ENCODE results near the gene XRN1. TPM values are rescaled to one million over a fixed set of nuclear protein-coding genes. Genes with fewer than 3 reads are reported as not detected.

Gene XRN1
- total RNA-seq, 2 donors from 2014 or later: 32.1 to 33.3 TPM

DNA sequence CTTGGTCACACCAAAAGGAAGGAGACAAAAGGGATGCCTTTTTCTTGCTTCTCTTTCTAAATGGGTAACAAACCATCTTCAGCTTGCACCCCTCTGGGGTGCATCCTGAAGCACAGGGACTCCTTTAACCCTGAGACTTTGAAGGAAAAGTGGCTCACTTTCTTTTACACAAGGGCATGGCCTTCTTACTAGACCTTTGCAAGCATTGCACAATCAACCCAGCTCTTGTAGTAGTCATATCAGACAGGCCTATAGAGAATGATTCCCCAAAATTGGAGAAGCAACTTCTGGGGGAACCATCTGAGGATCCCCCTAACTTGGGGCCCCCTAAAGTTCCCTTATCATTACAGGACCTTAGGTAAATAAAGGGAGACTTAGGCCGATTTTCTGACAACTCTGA is 166.4 kb downstream of the XRN1 start:
- Histone ChIP-seq H3K27ac (no peak overlapping the region), H3K4me3 (no peak overlapping the region), H3K27me3 (replicated peaks; ENCODE audit: insufficient read depth) (no peaks in the 10 kb centered on the region), H3K4me1 (replicated peaks) (no peaks in the 10 kb centered on the region), H3K36me3 (no peaks in the 10 kb centered on the region), H3K9me3 (no peaks in the 10 kb centered on the region)
- 58% methylated on average over 1 of the region's 1 CpG for WGBS
- DNase-seq (ENCODE audit: low spot score): no peak
- intact Hi-C loops (cut with DNase I): loop anchor here (2.0 to 5.0 kb wide), 3 partner anchors 101 to 319 kb away; no protein-coding TSS in a partner anchor
- TF ChIP-seq, protein P1, sequence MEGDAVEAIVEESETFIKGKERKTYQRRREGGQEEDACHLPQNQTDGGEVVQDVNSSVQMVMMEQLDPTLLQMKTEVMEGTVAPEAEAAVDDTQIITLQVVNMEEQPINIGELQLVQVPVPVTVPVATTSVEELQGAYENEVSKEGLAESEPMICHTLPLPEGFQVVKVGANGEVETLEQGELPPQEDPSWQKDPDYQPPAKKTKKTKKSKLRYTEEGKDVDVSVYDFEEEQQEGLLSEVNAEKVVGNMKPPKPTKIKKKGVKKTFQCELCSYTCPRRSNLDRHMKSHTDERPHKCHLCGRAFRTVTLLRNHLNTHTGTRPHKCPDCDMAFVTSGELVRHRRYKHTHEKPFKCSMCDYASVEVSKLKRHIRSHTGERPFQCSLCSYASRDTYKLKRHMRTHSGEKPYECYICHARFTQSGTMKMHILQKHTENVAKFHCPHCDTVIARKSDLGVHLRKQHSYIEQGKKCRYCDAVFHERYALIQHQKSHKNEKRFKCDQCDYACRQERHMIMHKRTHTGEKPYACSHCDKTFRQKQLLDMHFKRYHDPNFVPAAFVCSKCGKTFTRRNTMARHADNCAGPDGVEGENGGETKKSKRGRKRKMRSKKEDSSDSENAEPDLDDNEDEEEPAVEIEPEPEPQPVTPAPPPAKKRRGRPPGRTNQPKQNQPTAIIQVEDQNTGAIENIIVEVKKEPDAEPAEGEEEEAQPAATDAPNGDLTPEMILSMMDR (IDR thresholded peaks at IDR 0.05): no peak
- TF ChIP-seq POLR2AphosphoS5 (IDR thresholded peaks at IDR 0.05) (no peak), POLR2A (IDR thresholded peaks at IDR 0.05) (no peak)

- H3K9me3 ChIP-seq: no peaks in the 10 kb centered on the region
- H3K4me1 ChIP-seq (replicated peaks): no peaks in the 10 kb centered on the region
- TF ChIP-seq POLR2A (IDR thresholded peaks at IDR 0.05) (no peak), POLR2AphosphoS5 (IDR thresholded peaks at IDR 0.05) (peak; percentile 60)
- TF ChIP-seq, protein P1 (IDR thresholded peaks at IDR 0.05): peak in 3 of 4 experiments; percentile 60 to 75 (median 72)
- no peaks in the 10 kb centered on the region for H3K36me3 ChIP-seq
- intact Hi-C loops (cut with DNase I): loop anchor here (2.0 to 5.0 kb wide), 3 partner anchors 99 to 318 kb away; no protein-coding TSS in a partner anchor
- H3K27me3 ChIP-seq (replicated peaks; ENCODE audit: insufficient read depth): no peaks in the 10 kb centered on the region
- no peak overlapping the region for H3K4me3 ChIP-seq
- no peak overlapping the region for H3K27ac ChIP-seq
- 20% methylated on average over 5 of the region's 5 CpGs for WGBS
- peak; percentile 54 for DNase-seq (ENCODE audit: low spot score)
Observed at GRCh38 chr3:142279965-142280590, 167.8 kb downstream of the XRN1 start.

DNA sequence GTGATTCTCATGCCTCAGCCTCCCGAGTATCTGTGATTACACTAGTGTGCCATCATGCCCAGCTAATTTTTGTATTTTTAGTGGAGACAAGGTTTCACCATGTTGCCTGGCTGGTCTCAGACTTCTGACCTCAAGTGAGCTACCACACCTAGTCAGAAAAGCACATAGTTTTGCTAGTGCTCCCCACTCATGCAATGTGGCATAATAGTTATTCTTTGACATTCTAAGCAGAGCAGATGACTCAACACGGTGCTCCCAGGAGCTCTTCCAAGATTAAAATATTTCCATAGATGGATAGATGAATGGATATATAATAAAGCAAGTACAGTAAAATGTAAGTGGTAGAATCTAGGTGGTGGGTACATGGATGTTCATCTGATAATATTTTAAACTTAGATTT is 169.4 kb downstream of the XRN1 start:
- WGBS: 76% methylated on average over 2 of the region's 2 CpGs
- no peak for TF ChIP-seq POLR2AphosphoS5 (IDR thresholded peaks at IDR 0.05)
- TF ChIP-seq POLR2A (IDR thresholded peaks at IDR 0.05): no peak
- TF ChIP-seq, protein P1 (IDR thresholded peaks at IDR 0.05): no peak

GRCh38 chr3:142276781-142277180 is 171.1 kb downstream of the XRN1 start:
- intact Hi-C loops (cut with DNase I): no loop called here
- TF ChIP-seq POLR2AphosphoS5 (IDR thresholded peaks at IDR 0.05) (no peak), POLR2A (IDR thresholded peaks at IDR 0.05) (no peak)
- TF ChIP-seq, protein P1 (IDR thresholded peaks at IDR 0.05): no peak
- no peak overlapping the region for H3K4me3 ChIP-seq

More for the DNA sequence above, 169.4 kb downstream of the XRN1 start:
- intact Hi-C loops (cut with DNase I): no loop called here
- no peaks in the 10 kb centered on the region for H3K36me3 ChIP-seq
- H3K27me3 ChIP-seq (replicated peaks; ENCODE audit: insufficient read depth): no peaks in the 10 kb centered on the region
- no peak overlapping the region for H3K27ac ChIP-seq
- no peaks in the 10 kb centered on the region for H3K9me3 ChIP-seq
- no peak for DNase-seq (ENCODE audit: low spot score)
- H3K4me3 ChIP-seq: no peak overlapping the region
- no peaks in the 10 kb centered on the region for H3K4me1 ChIP-seq (replicated peaks)

DNA sequence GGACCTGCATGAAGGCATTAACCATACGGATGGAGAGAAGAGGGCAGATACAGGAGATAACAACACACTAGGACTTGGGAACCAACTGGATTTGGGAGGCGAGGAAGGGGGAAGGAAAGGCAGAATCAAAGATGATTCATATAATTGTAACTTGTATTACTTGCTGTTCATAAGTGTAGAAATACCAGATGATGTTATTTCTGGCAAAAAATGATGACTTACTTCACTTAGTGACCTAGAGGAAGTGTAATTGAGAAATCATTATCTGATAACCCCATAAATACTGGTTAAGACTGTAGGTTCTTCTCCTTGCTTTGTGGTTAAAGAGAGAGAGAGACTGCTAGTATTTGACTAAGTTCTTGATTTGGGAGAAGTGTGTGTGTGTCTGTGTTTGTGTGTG is 172.0 kb downstream of the XRN1 start:
- H3K27ac ChIP-seq: no peak overlapping the region

More at GRCh38 chr3:142276781-142277180, 171.1 kb downstream of the XRN1 start:
- H3K27ac ChIP-seq: no peak overlapping the region
- 63% methylated on average over 2 of the region's 2 CpGs for WGBS
- no peaks in the 10 kb centered on the region for H3K36me3 ChIP-seq
- no peaks in the 10 kb centered on the region for H3K9me3 ChIP-seq
- no peaks in the 10 kb centered on the region for H3K4me1 ChIP-seq (replicated peaks)
- no peaks in the 10 kb centered on the region for H3K27me3 ChIP-seq (replicated peaks; ENCODE audit: insufficient read depth)
- no peak for DNase-seq (ENCODE audit: low spot score)

More for the DNA sequence above, 172.0 kb downstream of the XRN1 start:
- H3K4me1 ChIP-seq (replicated peaks): no peaks in the 10 kb centered on the region
- TF ChIP-seq, protein P1 (IDR thresholded peaks at IDR 0.05): no peak
- TF ChIP-seq POLR2A (IDR thresholded peaks at IDR 0.05) (no peak), POLR2AphosphoS5 (IDR thresholded peaks at IDR 0.05) (no peak)
- DNase-seq (ENCODE audit: low spot score): no peak
- intact Hi-C loops (cut with DNase I): no loop called here
- H3K9me3 ChIP-seq: no peaks in the 10 kb centered on the region
- H3K27me3 ChIP-seq (replicated peaks; ENCODE audit: insufficient read depth): no peaks in the 10 kb centered on the region
- WGBS: 55% methylated on average over 2 of the region's 2 CpGs
- H3K36me3 ChIP-seq: no peaks in the 10 kb centered on the region
- no peak overlapping the region for H3K4me3 ChIP-seq

All from prostate gland (tissue), 2 donors.